GM12873 (cell line): ENCODE results near the gene DLL4.

ENCODE experiments used
- TF ChIP-seq, protein P1 (sequence below): IDR thresholded peaks from 2 replicates; pipeline ENCODE4 v1.5.1; 2012; ENCODE audit warnings: low read depth, mild to moderate bottlenecking, moderate library complexity, low read length, control low read depth; ENCODE audit not compliant: insufficient read depth; ENCODE audit errors: missing control alignments

Gene DLL4

GRCh38 chr15:40915679-40916078 is 13.5 kb upstream of the DLL4 start:
- TF ChIP-seq, protein P1, sequence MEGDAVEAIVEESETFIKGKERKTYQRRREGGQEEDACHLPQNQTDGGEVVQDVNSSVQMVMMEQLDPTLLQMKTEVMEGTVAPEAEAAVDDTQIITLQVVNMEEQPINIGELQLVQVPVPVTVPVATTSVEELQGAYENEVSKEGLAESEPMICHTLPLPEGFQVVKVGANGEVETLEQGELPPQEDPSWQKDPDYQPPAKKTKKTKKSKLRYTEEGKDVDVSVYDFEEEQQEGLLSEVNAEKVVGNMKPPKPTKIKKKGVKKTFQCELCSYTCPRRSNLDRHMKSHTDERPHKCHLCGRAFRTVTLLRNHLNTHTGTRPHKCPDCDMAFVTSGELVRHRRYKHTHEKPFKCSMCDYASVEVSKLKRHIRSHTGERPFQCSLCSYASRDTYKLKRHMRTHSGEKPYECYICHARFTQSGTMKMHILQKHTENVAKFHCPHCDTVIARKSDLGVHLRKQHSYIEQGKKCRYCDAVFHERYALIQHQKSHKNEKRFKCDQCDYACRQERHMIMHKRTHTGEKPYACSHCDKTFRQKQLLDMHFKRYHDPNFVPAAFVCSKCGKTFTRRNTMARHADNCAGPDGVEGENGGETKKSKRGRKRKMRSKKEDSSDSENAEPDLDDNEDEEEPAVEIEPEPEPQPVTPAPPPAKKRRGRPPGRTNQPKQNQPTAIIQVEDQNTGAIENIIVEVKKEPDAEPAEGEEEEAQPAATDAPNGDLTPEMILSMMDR = no peak

GRCh38 chr15:40917585-40917984 is 11.6 kb upstream of the DLL4 start:
- TF ChIP-seq, protein P1 = no peak

DNA sequence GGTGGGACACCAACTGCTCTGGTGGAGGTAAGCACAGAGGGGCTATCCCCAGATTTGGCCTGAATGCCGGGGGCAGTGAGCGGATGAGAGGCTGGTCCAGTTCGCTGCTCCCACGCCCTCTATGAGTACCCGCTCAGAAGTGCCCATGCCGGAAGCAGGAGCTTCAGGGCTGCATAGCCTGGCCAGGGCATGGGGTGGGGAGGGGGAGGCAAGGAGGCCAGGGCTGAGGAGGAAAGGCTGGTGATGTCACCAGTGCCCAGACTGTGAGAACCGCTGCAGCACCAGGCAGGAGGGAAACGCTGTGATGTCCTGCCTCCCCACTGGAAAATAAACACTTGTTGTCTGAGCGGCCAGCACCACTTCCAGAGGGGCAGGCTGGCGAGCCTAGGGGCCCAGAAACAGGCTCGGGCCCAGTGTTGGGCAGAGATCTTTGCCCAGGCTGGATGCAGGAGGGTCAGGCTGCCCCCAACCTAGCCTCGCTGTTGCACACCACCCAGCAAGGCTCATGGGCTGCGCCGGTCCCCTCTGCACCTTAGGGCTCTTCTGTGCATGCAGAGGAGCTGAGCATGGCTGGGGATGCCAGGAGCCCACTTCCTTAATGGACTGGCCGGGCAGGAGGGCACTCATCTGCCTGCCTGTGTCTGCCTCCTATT is 10.9 kb upstream of the DLL4 start:
- TF ChIP-seq, protein P1 = no peak

DNA sequence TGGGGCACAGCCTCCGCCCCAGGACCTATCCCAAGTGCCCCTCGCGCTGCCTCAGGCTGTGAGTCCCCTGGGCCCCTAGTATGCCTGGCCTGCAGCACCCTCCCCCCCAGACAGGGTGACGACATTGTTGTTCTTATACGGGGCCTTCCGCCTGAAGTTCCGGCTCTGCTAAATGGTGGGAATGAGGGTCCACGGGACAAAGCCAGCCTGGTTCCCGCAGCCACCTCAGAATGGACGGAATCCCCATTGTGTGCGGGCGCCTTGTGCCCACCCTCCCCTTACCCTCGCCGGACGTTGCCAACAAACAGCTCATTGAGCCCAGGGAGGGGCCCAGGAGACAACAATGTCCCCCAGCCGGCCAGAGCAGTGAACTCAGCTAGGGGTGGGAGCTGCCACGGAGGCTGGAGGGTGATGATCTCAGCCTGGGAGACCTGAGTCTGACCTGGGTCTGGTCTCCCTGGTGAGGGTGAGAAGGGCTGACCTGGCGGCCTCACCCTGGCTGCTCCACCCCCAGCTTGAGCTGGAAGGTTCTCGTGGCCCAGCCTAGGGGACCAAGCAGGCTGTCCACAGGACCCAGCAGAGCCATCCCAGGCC is 10.2 kb upstream of the DLL4 start:
- TF ChIP-seq, protein P1 = no peak

GRCh38 chr15:40921949-40922607 is 7.1 kb upstream of the DLL4 start:
- TF ChIP-seq, protein P1 = no peak

GRCh38 chr15:40922608-40923005 is 6.5 kb upstream of the DLL4 start:
- TF ChIP-seq, protein P1 = no peak

- TF ChIP-seq, protein P1 = no peak
Observed at GRCh38 chr15:40923551-40923950, 5.6 kb upstream of the DLL4 start.
